IMR-90 (cell line): ENCODE results near the gene QSER1. TPM values are rescaled to one million over a fixed set of nuclear protein-coding genes. Genes with fewer than 3 reads are reported as not detected.

Experiments used
- ATAC-seq: fragments of 200-7000 bp; cut with Tn5 transposase; 2 replicates; pipeline ENCODE4 v1.9.1; 2020; ENCODE audit warnings: low read depth, mild to moderate bottlenecking, moderate library complexity
- BruUV-seq: library from RNA; stranded (reverse); fragments of 400-500 nt; replicated peaks from 2 replicates; lab custom pipeline; 2021; lab: Mats Ljungman, UMichigan
- CTCF ChIA-PET: fragments of 300-600 bp; formaldehyde crosslinking; extraction: SDS; loops from one replicate; lab custom pipeline; 2021; ENCODE audit warnings: antibody characterized with exemption; lab: Yijun Ruan, JAX
- POLR2A ChIA-PET: fragments of 300-600 bp; sonication (Branson Sonifier 250); formaldehyde crosslinking; loops from one replicate; lab custom pipeline; 2022; ENCODE audit warnings: antibody characterized with exemption; ENCODE audit not compliant: unreplicated experiment; lab: Charles Lee
- DNase-seq: peaks from one replicate; pipeline ENCODE4 v3.0.0; 2013
- H2AFZ ChIP-seq: replicated peaks from 2 replicates; pipeline ENCODE3; 2013; ENCODE audit warnings: low read length, mild to moderate bottlenecking; ENCODE audit not compliant: poor library complexity
- H2AK5ac ChIP-seq: 2 replicates; pipeline ENCODE4 v1.6.1; 2013; ENCODE audit warnings: low read depth, low read length, inconsistent platforms
- H2AK9ac ChIP-seq: replicated peaks from 2 replicates; pipeline ENCODE3; 2013; ENCODE audit warnings: mild to moderate bottlenecking, low read depth, low read length, moderate library complexity; ENCODE audit not compliant: poor library complexity
- H2BK120ac ChIP-seq: 2 replicates; pipeline ENCODE4 v1.6.1; 2013; ENCODE audit warnings: low read depth, low read length, inconsistent platforms
- H2BK15ac ChIP-seq: 3 replicates; pipeline ENCODE4 v1.6.1; 2013; ENCODE audit warnings: low read depth, low read length, inconsistent platforms
- H2BK20ac ChIP-seq: 2 replicates; pipeline ENCODE4 v1.6.1; 2013; ENCODE audit warnings: low read depth, mild to moderate bottlenecking, inconsistent platforms, low read length, moderate library complexity
- H2BK5ac ChIP-seq: 2 replicates; pipeline ENCODE4 v1.6.1; 2013; ENCODE audit warnings: mild to moderate bottlenecking, low read depth, low read length, inconsistent platforms; ENCODE audit not compliant: poor library complexity, severe bottlenecking
- H3K14ac ChIP-seq: replicated peaks from 2 replicates; pipeline ENCODE4 v1.6.1; 2013; ENCODE audit warnings: low read depth, low read length, inconsistent platforms
- H3K18ac ChIP-seq: 2 replicates; pipeline ENCODE4 v1.6.1; 2013; ENCODE audit warnings: low read depth, low read length, control low read depth
- H3K23ac ChIP-seq: 2 replicates; pipeline ENCODE4 v1.6.1; 2013; ENCODE audit warnings: low read depth, low read length, inconsistent platforms
- H3K27ac ChIP-seq: 2 replicates; pipeline ENCODE4 v1.5.1; 2013; ENCODE audit warnings: mild to moderate bottlenecking, control low read depth, low read length; ENCODE audit not compliant: insufficient read depth
- H3K27me3 ChIP-seq: 2 replicates; pipeline ENCODE4 v1.6.1; 2013; ENCODE audit warnings: low read length; ENCODE audit not compliant: control insufficient read depth, insufficient read depth
- H3K36me3 ChIP-seq: 2 replicates; pipeline ENCODE4 v1.6.1; 2013; ENCODE audit warnings: low read length, mixed read lengths; ENCODE audit not compliant: control insufficient read depth, insufficient read depth
- H3K4ac ChIP-seq: 2 replicates; pipeline ENCODE4 v1.6.1; 2013; ENCODE audit warnings: low read depth, low read length, inconsistent platforms
- H3K4me1 ChIP-seq: 2 replicates; pipeline ENCODE4 v1.6.1; 2013; ENCODE audit warnings: low read length, mixed read lengths; ENCODE audit not compliant: control insufficient read depth, insufficient read depth
- H3K4me2 ChIP-seq: 2 replicates; pipeline ENCODE4 v1.6.1; 2013; ENCODE audit warnings: low read depth, mild to moderate bottlenecking, control low read depth, low read length, moderate library complexity
- H3K4me3 ChIP-seq: 2 replicates; pipeline ENCODE4 v1.5.1; 2013; ENCODE audit warnings: low read depth, mild to moderate bottlenecking, control low read depth, low read length, moderate library complexity; ENCODE audit not compliant: insufficient read depth
- H3K56ac ChIP-seq: 2 replicates; pipeline ENCODE4 v1.6.1; 2013; ENCODE audit warnings: low read length, inconsistent platforms; ENCODE audit not compliant: insufficient read depth; ENCODE audit errors: extremely low read depth
- H3K79me1 ChIP-seq, 2 experiments: 2 replicates each; pipeline ENCODE4 v1.6.1; 2013; ENCODE audit warnings: low read length in 2 of 2, inconsistent platforms in 1 of 2, low read depth in 1 of 2
- H3K9ac ChIP-seq: 2 replicates; pipeline ENCODE4 v1.6.1; 2013; ENCODE audit warnings: low read depth, low read length, control low read depth
- H3K9me1 ChIP-seq: 2 replicates; pipeline ENCODE4 v1.6.1; 2013; ENCODE audit warnings: low read length, inconsistent platforms; ENCODE audit not compliant: insufficient read depth
- H3K9me3 ChIP-seq: 2 replicates; pipeline ENCODE4 v1.6.1; 2013; ENCODE audit warnings: low read length; ENCODE audit not compliant: control insufficient read depth, insufficient read depth
- H4K20me1 ChIP-seq: 2 replicates; pipeline ENCODE4 v1.6.1; 2013; ENCODE audit warnings: low read length, inconsistent platforms; ENCODE audit not compliant: insufficient read depth
- H4K5ac ChIP-seq: 2 replicates; pipeline ENCODE4 v1.6.1; 2013; ENCODE audit warnings: mild to moderate bottlenecking, low read depth, low read length, control low read depth
- H4K8ac ChIP-seq, 2 experiments: 2 replicates each; pipeline ENCODE4 v1.6.1; 2013; ENCODE audit warnings: low read depth in 2 of 2, low read length in 2 of 2, control low read depth in 1 of 2, inconsistent platforms in 1 of 2
- H4K91ac ChIP-seq: 2 replicates; pipeline ENCODE4 v1.6.1; 2013; ENCODE audit warnings: low read depth, low read length, inconsistent platforms; ENCODE audit not compliant: insufficient read depth
- BHLHE40 ChIP-seq: fragments of 150-350 bp; IDR thresholded peaks from 2 replicates; pipeline ENCODE4 v1.6.1; 2016; ENCODE audit warnings: mild to moderate bottlenecking, low read depth, low read length
- CEBPB ChIP-seq: IDR thresholded peaks from 2 replicates; pipeline ENCODE4 v1.6.1; 2012; ENCODE audit warnings: low read depth, low read length, improper control_type of control experiment
- FOS ChIP-seq: fragments of 150-350 bp; IDR thresholded peaks from 2 replicates; pipeline ENCODE4 v1.6.1; 2016; ENCODE audit warnings: low read depth, low read length
- NFE2L2 ChIP-seq: fragments of 150-350 bp; IDR thresholded peaks from 2 replicates; pipeline ENCODE4 v1.6.1; 2016; ENCODE audit warnings: low read depth, mild to moderate bottlenecking, low read length
- USF2 ChIP-seq: fragments of 150-350 bp; IDR thresholded peaks from 2 replicates; pipeline ENCODE4 v1.6.1; 2017; ENCODE audit warnings: mild to moderate bottlenecking, antibody characterized with exemption, low read length, low read depth
- WGBS, 2 experiments: methylation state at CpG; one replicate each; pipeline versions ENCODE4 v1.1.5 to v1.1.7; 2013; ENCODE audit warnings: missing lambda C conversion rate in 2 of 2; ENCODE audit not compliant: insufficient read length in 1 of 2; ENCODE audit errors: extremely low coverage in 2 of 2; 5-methylcytosine and 5-hydroxymethylcytosine counted together
- dilution Hi-C: fragments of 300-500 bp; cut with HindIII; formaldehyde crosslinking; loops from one replicate; pipeline ENCODE4 v1.14.3; 2018; ENCODE audit warnings: low sequenced_read_pairs; ENCODE audit not compliant: unreplicated experiment
- in situ Hi-C: fragments of 300-500 bp; cut with MboI; formaldehyde crosslinking; loops from 3 replicates; pipeline ENCODE4 v1.14.3; 2019; ENCODE audit warnings: low sequenced_read_pairs, inconsistent platforms, mixed read lengths
- intact Hi-C: fragments of 100-400 bp; cut with micrococcal nuclease; formaldehyde crosslinking; loops from 2 replicates; pipeline ENCODE4 v1.10.0; 2022
- polyA plus RNA-seq, 3 experiments: library from polyadenylated mRNA; depleted of rRNA; stranded (reverse); fragments of >200 nt; gene quantifications; 2 replicates each; pipeline ENCODE4 v1.2.3, GENCODE V29; 2012; ENCODE audit warnings: low replicate concordance in 1 of 3
- total RNA-seq: library from RNA; depleted of rRNA; stranded (reverse); fragments of >200 nt; gene quantifications from 2 replicates; pipeline ENCODE4 v1.2.3, GENCODE V29; 2012

QSER1 gene
- total and polyA plus RNA-seq, 2 of the 4 experiments (the other 2 are of a cell fraction), result 5.9 to 15.6 TPM

GRCh38 chr11:32913445-32913844, 20.8 kb downstream of the QSER1 start:
- POLR2A ChIA-PET, result no interaction called here
- Histone ChIP-seq H3K4ac (no peak overlapping the region), H3K9ac (no peak overlapping the region), H2AK5ac (no peak overlapping the region), H3K4me2 (no peak overlapping the region), H3K23ac (no peak overlapping the region), H2BK15ac (no peak overlapping the region), H3K9me1 (peaks cover 10% of the 10 kb centered on the region), H2BK5ac (no peak overlapping the region), H2BK120ac (no peak overlapping the region), H4K8ac (no peak overlapping the region), H3K4me1 (no peaks in the 10 kb centered on the region), H2BK20ac (no peak overlapping the region), H3K14ac (no peak overlapping the region), H2AFZ (no peak overlapping the region), H3K9me3 (no peaks in the 10 kb centered on the region), H3K79me1 (peaks cover 35 to 57% of the 10 kb centered on the region in 2 experiments), H3K18ac (no peak overlapping the region), H4K20me1 (peaks cover 19% of the 10 kb centered on the region), H2AK9ac (no peak overlapping the region), H3K56ac (no peak overlapping the region), H3K4me3 (no peak overlapping the region), H3K27me3 (no peaks in the 10 kb centered on the region), H4K5ac (no peak overlapping the region), H3K36me3 (no peaks in the 10 kb centered on the region), H4K91ac (no peak overlapping the region), H3K27ac (no peak overlapping the region)
- in situ Hi-C loops, result no loop called here
- TF ChIP-seq FOS, result no peak
- TF ChIP-seq CEBPB, result no peak
- TF ChIP-seq NFE2L2, result no peak
- TF ChIP-seq USF2, result no peak
- no peak for TF ChIP-seq BHLHE40
- no peak for DNase-seq
- ATAC-seq, result no peak
- no TSS peak for BruUV-seq
- no CpG with 5 or more reads among the region's 7 CpGs for WGBS, 2 experiments
- dilution Hi-C loops, result no loop called here
- intact Hi-C loops, result no loop called here
- CTCF ChIA-PET, result no interaction called here
